Fibroblast of lung (primary cell): Measurements from ENCODE around the gene ARMH3. TPM values are rescaled to one million over a fixed set of nuclear protein-coding genes. Genes with fewer than 3 reads are reported as not detected.

ENCODE experiments used
- DNase-seq, 2 donors: peaks; one replicate each; pipeline versions ENCODE4 v3.0.0 to v3.0.0-alpha.2; 2010; ENCODE audit warnings: low read depth in 2 of 2
- H2AFZ ChIP-seq: 2 replicates; pipeline ENCODE4 v1.5.1; 2012; ENCODE audit warnings: low read length, control low read depth, inconsistent platforms
- H3K27ac ChIP-seq: 2 replicates; pipeline ENCODE4 v1.5.1; 2011; ENCODE audit warnings: low read length, control low read depth; ENCODE audit not compliant: insufficient read depth
- H3K27me3 ChIP-seq: 2 replicates; pipeline ENCODE4 v1.5.1; 2011; ENCODE audit warnings: mild to moderate bottlenecking, low read length; ENCODE audit not compliant: control insufficient read depth, insufficient read depth
- H3K36me3 ChIP-seq: 2 replicates; pipeline ENCODE4 v1.5.1; 2011; ENCODE audit warnings: low read length; ENCODE audit not compliant: control insufficient read depth, insufficient read depth
- H3K4me1 ChIP-seq: 2 replicates; pipeline ENCODE4 v1.5.1; 2011; ENCODE audit warnings: low read length; ENCODE audit not compliant: control insufficient read depth, insufficient read depth; ENCODE audit errors: extremely low read depth
- H3K4me2 ChIP-seq: 2 replicates; pipeline ENCODE4 v1.5.1; 2011; ENCODE audit warnings: low read length, control low read depth; ENCODE audit not compliant: insufficient read depth; ENCODE audit errors: extremely low read depth
- H3K4me3 ChIP-seq, 4 experiments: fragments of 200-600 bp in 1 of 4; sonication (generic) in 1 of 4; replicated peaks in 1 of 4; 2 replicates each; pipeline ENCODE4 v1.5.1; 2011 to 2016; ENCODE audit warnings: low read length in 4 of 4, low read depth in 3 of 4, mild to moderate bottlenecking in 3 of 4, control low read depth in 2 of 4, inconsistent platforms in 1 of 4, mixed read lengths in 1 of 4; ENCODE audit not compliant: insufficient read depth in 1 of 4; ENCODE audit errors: control extremely low read depth in 1 of 4
- H3K79me2 ChIP-seq: 2 replicates; pipeline ENCODE4 v1.5.1; 2012; ENCODE audit warnings: mild to moderate bottlenecking, low read length, inconsistent platforms; ENCODE audit not compliant: control insufficient read depth, insufficient read depth
- H3K9ac ChIP-seq: 2 replicates; pipeline ENCODE4 v1.5.1; 2011; ENCODE audit warnings: mild to moderate bottlenecking, low read length, control low read depth; ENCODE audit not compliant: insufficient read depth
- H3K9me3 ChIP-seq: 2 replicates; pipeline ENCODE4 v1.5.1; 2012; ENCODE audit warnings: low read depth, low read length; ENCODE audit not compliant: control insufficient read depth, insufficient read depth
- H4K20me1 ChIP-seq: 2 replicates; pipeline ENCODE4 v1.5.1; 2011; ENCODE audit warnings: low read length; ENCODE audit not compliant: control insufficient read depth, insufficient read depth; ENCODE audit errors: extremely low read depth
- CTCF ChIP-seq, 2 donors: IDR thresholded peaks in 1 of 2; conservative IDR thresholded peaks in 1 of 2; 1 replicate in 1 of 2; 2 replicates in 1 of 2; pipeline ENCODE4 v1.5.1; 2011 to 2012; ENCODE audit warnings: low read length in 2 of 2, control low read depth in 1 of 2, inconsistent platforms in 1 of 2, low read depth in 1 of 2, mild to moderate bottlenecking in 1 of 2
- EZH2 ChIP-seq: IDR thresholded peaks from 2 replicates; pipeline ENCODE4 v1.5.1; 2012; ENCODE audit warnings: low read length, control low read depth, mild to moderate bottlenecking; ENCODE audit errors: missing control alignments
- polyA plus RNA-seq, 2 donors: library from polyadenylated mRNA; depleted of rRNA in 1 of 2; stranded (reverse) in 1 of 2; unstranded in 1 of 2; fragments of >200 nt; gene quantifications; 2 replicates each; pipeline ENCODE4 v1.2.1, GENCODE V29; 2011 to 2012; ENCODE audit warnings: missing spikeins in 1 of 2
- total RNA-seq: library from RNA; depleted of rRNA; stranded (reverse); fragments of >200 nt; gene quantifications from 2 replicates; pipeline ENCODE4 v1.2.1, GENCODE V29; 2014

ARMH3 gene
- total and polyA plus RNA-seq, 2 donors (not counting 1 experiment from before 2014, with no cell fraction given): 14.5 to 16.4 TPM

- Histone ChIP-seq H3K79me2 (no peaks in the 10 kb centered on the region), H3K9ac (no peak overlapping the region), H3K27ac (no peak overlapping the region)
These were observed 197.1 kb downstream of the ARMH3 start for GRCh38 chr10:101858723-101859500.

GRCh38 chr10:101857802-101858476 lies 198.0 kb downstream of the ARMH3 start:
- DNase-seq: no peak
- Histone ChIP-seq H3K36me3 (no peaks in the 10 kb centered on the region), H3K9me3 (no peaks in the 10 kb centered on the region), H3K9ac (no peak overlapping the region), H3K4me1 (no peaks in the 10 kb centered on the region), H3K4me2 (no peak overlapping the region), H3K4me3 (no peak overlapping the region), H3K79me2 (no peaks in the 10 kb centered on the region), H3K27ac (no peak overlapping the region), H3K27me3 (no peaks in the 10 kb centered on the region), H2AFZ (no peak overlapping the region), H4K20me1 (no peaks in the 10 kb centered on the region)
- TF ChIP-seq EZH2: no peak
- TF ChIP-seq CTCF (conservative IDR thresholded peaks at IDR 0.05 in 1 of 2, IDR thresholded peaks at IDR 0.05 in 1 of 2; ENCODE audit: low read depth in 1 of 2, low read length in 2 of 2): no peak

More at GRCh38 chr10:101858723-101859500, 197.1 kb downstream of the ARMH3 start:
- no peaks in the 10 kb centered on the region for H3K27me3 ChIP-seq
- no peak overlapping the region for H3K4me2 ChIP-seq
- H3K9me3 ChIP-seq: no peaks in the 10 kb centered on the region
- H4K20me1 ChIP-seq: no peaks in the 10 kb centered on the region
- no peak overlapping the region for H2AFZ ChIP-seq
- DNase-seq: no peak
- no peak for TF ChIP-seq EZH2
- no peak for TF ChIP-seq CTCF (conservative IDR thresholded peaks at IDR 0.05 in 1 of 2, IDR thresholded peaks at IDR 0.05 in 1 of 2; ENCODE audit: low read depth in 1 of 2, low read length in 2 of 2)
- H3K36me3 ChIP-seq: no peaks in the 10 kb centered on the region
- no peaks in the 10 kb centered on the region for H3K4me1 ChIP-seq
- H3K4me3 ChIP-seq: no peak overlapping the region

- Histone ChIP-seq H3K9ac (no peak overlapping the region), H3K27me3 (no peaks in the 10 kb centered on the region), H3K27ac (no peak overlapping the region), H3K4me1 (no peaks in the 10 kb centered on the region), H3K79me2 (no peaks in the 10 kb centered on the region), H4K20me1 (no peaks in the 10 kb centered on the region), H3K4me3 (no peak overlapping the region), H3K36me3 (no peaks in the 10 kb centered on the region), H2AFZ (no peak overlapping the region), H3K4me2 (no peak overlapping the region), H3K9me3 (no peaks in the 10 kb centered on the region)
- peak in 1 of 2 donors; percentile 39 for DNase-seq
- TF ChIP-seq CTCF (conservative IDR thresholded peaks at IDR 0.05 in 1 of 2, IDR thresholded peaks at IDR 0.05 in 1 of 2; ENCODE audit: low read depth in 1 of 2, low read length in 2 of 2) (no peak), EZH2 (no peak)
These were observed 199.3 kb downstream of the ARMH3 start for GRCh38 chr10:101856626-101857025.
